Activated naive CD4-positive, alpha-beta T cell treated with anti-CD3 and anti-CD28 coated beads, Interleukin-2, amount 10 ng/mL, durations not matched to agents 7 days and 5 days (primary cell): ENCODE measurements around the gene PRKAR1B.

Experiments used
- CTCF ChIA-PET: fragments of 350-600 bp; sonication (Branson Sonifier 250); formaldehyde crosslinking; loops from one replicate; lab custom pipeline; 2021; ENCODE audit warnings: antibody characterized with exemption; lab: Charles Lee
- DNase-seq: peaks from one replicate; pipeline ENCODE4 v3.0.0-alpha.2; 2020
- H3K27ac Mint-ChIP-seq: one replicate; pipeline ENCODE4 v1.8.0; 2021; ENCODE audit warnings: mild to moderate bottlenecking, moderate library complexity, mixed read lengths
- H3K27me3 Mint-ChIP-seq: one replicate; pipeline ENCODE4 v1.8.0; 2021; ENCODE audit warnings: mild to moderate bottlenecking, mixed read lengths
- H3K36me3 Mint-ChIP-seq: one replicate; pipeline ENCODE4 v1.8.0; 2021; ENCODE audit warnings: mixed read lengths
- H3K4me1 Mint-ChIP-seq: one replicate; pipeline ENCODE4 v1.8.0; 2021; ENCODE audit warnings: mixed read lengths
- H3K4me3 Mint-ChIP-seq: one replicate; pipeline ENCODE4 v1.8.0; 2021; ENCODE audit warnings: mild to moderate bottlenecking, moderate library complexity, mixed read lengths
- H3K9me3 Mint-ChIP-seq: one replicate; pipeline ENCODE4 v1.8.0; 2021; ENCODE audit warnings: mixed read lengths

The PRKAR1B gene

DNA sequence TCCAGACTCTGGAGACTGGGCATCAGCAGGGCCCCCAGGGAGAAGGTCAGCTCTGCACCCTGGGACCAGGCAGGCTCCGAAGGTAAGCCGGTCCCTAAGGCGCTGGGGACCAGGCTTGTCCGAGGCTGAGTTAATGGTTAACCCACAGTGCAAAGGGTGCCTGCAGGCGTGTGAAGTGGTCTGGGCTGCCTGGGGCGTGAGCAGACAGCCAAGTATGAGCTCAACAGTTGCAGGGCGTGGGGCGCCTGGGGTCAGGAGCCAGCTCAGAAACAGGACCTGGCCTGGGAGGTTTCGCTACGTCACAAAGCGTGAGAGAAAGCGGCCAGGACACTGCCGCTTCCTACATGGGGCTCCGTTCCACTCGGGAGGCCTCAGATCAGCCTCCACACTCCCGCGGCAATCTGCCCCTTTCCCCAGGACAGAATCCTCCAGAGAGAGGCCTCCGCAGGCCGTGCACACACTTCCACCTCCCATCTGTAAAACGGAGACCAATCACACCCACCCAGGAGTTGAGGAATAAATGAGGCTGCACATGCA, 223.4 kb downstream of the PRKAR1B start:
- Mint-ChIP-seq H3K9me3 (no peaks in the 10 kb centered on the region), H3K36me3 (no peaks in the 10 kb centered on the region), H3K4me1 (no peaks in the 10 kb centered on the region), H3K27me3 (peaks cover 8% of the 10 kb centered on the region), H3K4me3 (no peak overlapping the region), H3K27ac (no peak overlapping the region)
- CTCF ChIA-PET, result no interaction called here
- DNase-seq, result no peak

DNA sequence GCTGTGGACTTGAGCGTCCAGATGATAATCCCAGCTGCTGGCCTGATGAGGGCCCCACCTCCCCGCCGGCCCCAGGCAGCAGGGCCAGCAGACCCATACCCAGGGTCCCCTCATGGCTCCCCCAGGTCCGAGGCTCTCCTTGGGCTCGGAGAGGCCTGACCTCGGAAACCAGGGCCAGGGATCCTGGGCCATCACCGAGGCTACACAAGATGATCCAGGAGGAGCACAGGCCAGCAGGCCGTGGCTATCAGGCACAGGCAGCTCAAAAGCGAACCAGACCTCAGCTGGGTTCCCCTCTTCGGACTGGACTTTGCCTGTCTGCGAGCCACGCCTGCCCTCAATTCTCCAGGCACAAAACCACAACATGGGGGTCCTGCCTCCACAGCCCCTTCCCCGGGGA, 224.8 kb downstream of the PRKAR1B start:
- CTCF ChIA-PET, result no interaction called here
- Mint-ChIP-seq H3K9me3 (no peaks in the 10 kb centered on the region), H3K4me3 (no peak overlapping the region), H3K4me1 (peaks cover 4% of the 10 kb centered on the region), H3K27ac (no peak overlapping the region), H3K27me3 (peaks cover 8% of the 10 kb centered on the region), H3K36me3 (no peaks in the 10 kb centered on the region)
- no peak for DNase-seq

GRCh38 chr7:501526-501925, 225.6 kb downstream of the PRKAR1B start:
- Mint-ChIP-seq H3K27ac (no peak overlapping the region), H3K9me3 (no peaks in the 10 kb centered on the region), H3K4me1 (peaks cover 4% of the 10 kb centered on the region), H3K36me3 (no peaks in the 10 kb centered on the region), H3K4me3 (no peak overlapping the region), H3K27me3 (peaks cover 8% of the 10 kb centered on the region)
- CTCF ChIA-PET, result no interaction called here
- DNase-seq, result no peak

DNA sequence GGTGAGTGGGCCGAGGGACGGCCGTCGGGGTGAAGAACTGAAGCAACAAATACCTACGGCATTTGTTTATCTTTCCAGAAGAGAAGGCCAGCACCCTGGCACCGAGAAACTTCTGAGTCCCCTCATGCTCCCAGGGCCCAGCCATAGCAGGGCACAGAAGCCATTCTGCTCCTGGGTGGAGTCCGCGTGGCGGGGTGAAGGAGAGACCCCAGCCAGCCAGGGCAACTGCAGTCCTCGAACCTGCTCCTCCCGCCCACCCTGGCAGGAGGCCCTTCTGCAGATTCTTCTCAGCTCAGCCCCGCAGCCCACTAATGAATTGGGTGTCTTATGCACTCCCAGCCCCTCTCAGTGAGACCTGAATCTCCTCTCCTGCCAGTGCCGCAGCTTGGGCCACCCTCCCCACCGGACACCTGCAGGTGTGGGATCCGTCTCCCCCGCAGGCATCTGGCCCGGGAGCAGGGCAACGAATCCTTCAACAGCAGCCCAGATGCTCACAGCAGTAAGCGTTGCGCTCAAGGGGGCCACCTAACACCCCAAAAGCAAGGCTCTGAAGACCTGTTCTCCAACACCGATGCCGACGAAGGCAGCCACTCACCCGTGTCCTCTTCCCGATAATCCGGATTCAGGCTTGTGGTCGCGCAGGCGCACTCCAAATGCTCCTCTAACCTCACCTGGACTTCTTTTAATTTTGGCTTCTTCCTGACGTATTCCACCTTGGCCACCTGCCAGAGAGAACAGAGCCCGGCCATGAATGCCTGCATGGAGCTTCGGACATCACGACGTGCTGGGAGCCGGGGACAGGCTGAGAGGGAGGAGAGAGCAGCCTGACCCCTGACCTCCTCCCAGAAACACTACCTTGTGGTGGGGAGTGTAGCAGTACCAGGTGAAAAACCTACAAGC, 226.3 kb downstream of the PRKAR1B start:
- Mint-ChIP-seq H3K4me3 (no peak overlapping the region), H3K36me3 (no peaks in the 10 kb centered on the region), H3K27ac (no peak overlapping the region), H3K4me1 (peaks cover 4% of the 10 kb centered on the region), H3K9me3 (no peaks in the 10 kb centered on the region), H3K27me3 (peaks cover 8% of the 10 kb centered on the region)
- DNase-seq, result no peak
- CTCF ChIA-PET, result no interaction called here

GRCh38 chr7:499853-500485, 227.1 kb downstream of the PRKAR1B start:
- peaks cover 4% of the 10 kb centered on the region for H3K4me1 Mint-ChIP-seq
- no peaks in the 10 kb centered on the region for H3K36me3 Mint-ChIP-seq
- H3K9me3 Mint-ChIP-seq, result no peaks in the 10 kb centered on the region
- CTCF ChIA-PET, result no interaction called here
- DNase-seq, result no peak
- no peak overlapping the region for H3K4me3 Mint-ChIP-seq
- H3K27me3 Mint-ChIP-seq, result peaks cover 5% of the 10 kb centered on the region
- H3K27ac Mint-ChIP-seq, result no peak overlapping the region
